ENCODE measurements around the gene NOS1AP. TPM values are rescaled to one million over a fixed set of nuclear protein-coding genes. Genes with fewer than 3 reads are reported as not detected.

Gene NOS1AP
- total RNA-seq, 2 experiments from 2014 or later = not detected

- Histone ChIP-seq H2AFZ (ENCODE audit: low read length) (no peak overlapping the region), H3K4me1 (ENCODE audit: insufficient read depth, low read length, poor library complexity, severe bottlenecking) (no peaks in the 10 kb centered on the region), H3K9me3 (ENCODE audit: low read length) (no peaks in the 10 kb centered on the region), H3K9me2 (ENCODE audit: insufficient read depth, low read length) (no peaks in the 10 kb centered on the region), H3K36me3 (ENCODE audit: insufficient read depth, low read length) (no peaks in the 10 kb centered on the region), H3K79me2 (ENCODE audit: insufficient read depth, low read depth, low read length) (no peaks in the 10 kb centered on the region), H4K20me1 (ENCODE audit: insufficient read depth, low read length) (no peaks in the 10 kb centered on the region), H3K27ac (ENCODE audit: low read depth, low read length, poor library complexity, severe bottlenecking) (no peak overlapping the region), H3K4me3 (ENCODE audit: low read depth, low read length, poor library complexity, severe bottlenecking) (no peak overlapping the region), H3K4me2 (ENCODE audit: low read length) (no peak overlapping the region)
- POLR2A ChIA-PET = no interaction called here
- CTCF ChIA-PET (ENCODE audit: unreplicated experiment) = no interaction called here
- no TSS peak for BruUV-seq (replicated peaks)
- TF ChIP-seq CTCF (conservative IDR thresholded peaks at IDR 0.05; ENCODE audit: low read length) = no peak
- no peak for TF ChIP-seq EZH2phosphoT487 (IDR thresholded peaks at IDR 0.05; ENCODE audit: borderline replicate concordance, low read depth, low read length)
- no peak for DNase-seq (ENCODE audit: low spot score)
- intact Hi-C loops (cut with micrococcal nuclease; ENCODE audit: unreplicated experiment) = no loop called here
These were observed 304.2 kb downstream of the NOS1AP start for GRCh38 chr1:162373541-162374260.

- no TSS peak for BruUV-seq (replicated peaks)
- no peak for DNase-seq (ENCODE audit: low spot score)
- Histone ChIP-seq H3K4me1 (ENCODE audit: insufficient read depth, low read length, poor library complexity, severe bottlenecking) (no peaks in the 10 kb centered on the region), H3K4me3 (ENCODE audit: low read depth, low read length, poor library complexity, severe bottlenecking) (no peak overlapping the region), H3K79me2 (ENCODE audit: insufficient read depth, low read depth, low read length) (no peaks in the 10 kb centered on the region), H3K36me3 (ENCODE audit: insufficient read depth, low read length) (no peaks in the 10 kb centered on the region), H3K4me2 (ENCODE audit: low read length) (no peak overlapping the region), H3K9me2 (ENCODE audit: insufficient read depth, low read length) (no peaks in the 10 kb centered on the region), H4K20me1 (ENCODE audit: insufficient read depth, low read length) (no peaks in the 10 kb centered on the region), H3K27ac (ENCODE audit: low read depth, low read length, poor library complexity, severe bottlenecking) (no peak overlapping the region), H2AFZ (ENCODE audit: low read length) (no peak overlapping the region), H3K9me3 (ENCODE audit: low read length) (no peaks in the 10 kb centered on the region)
- POLR2A ChIA-PET = no interaction called here
- no peak for TF ChIP-seq EZH2phosphoT487 (IDR thresholded peaks at IDR 0.05; ENCODE audit: borderline replicate concordance, low read depth, low read length)
- no peak for TF ChIP-seq CTCF (conservative IDR thresholded peaks at IDR 0.05; ENCODE audit: low read length)
- CTCF ChIA-PET (ENCODE audit: unreplicated experiment) = no interaction called here
- intact Hi-C loops (cut with micrococcal nuclease; ENCODE audit: unreplicated experiment) = no loop called here
These were observed 304.9 kb downstream of the NOS1AP start for GRCh38 chr1:162374406-162374805.

GRCh38 chr1:162375463-162375862, 306.0 kb downstream of the NOS1AP start:
- Histone ChIP-seq H3K4me1 (ENCODE audit: insufficient read depth, low read length, poor library complexity, severe bottlenecking) (no peaks in the 10 kb centered on the region), H3K36me3 (ENCODE audit: insufficient read depth, low read length) (no peaks in the 10 kb centered on the region), H3K4me2 (ENCODE audit: low read length) (no peak overlapping the region), H4K20me1 (ENCODE audit: insufficient read depth, low read length) (no peaks in the 10 kb centered on the region), H3K9me2 (ENCODE audit: insufficient read depth, low read length) (no peaks in the 10 kb centered on the region), H2AFZ (ENCODE audit: low read length) (no peak overlapping the region), H3K4me3 (ENCODE audit: low read depth, low read length, poor library complexity, severe bottlenecking) (no peak overlapping the region), H3K27ac (ENCODE audit: low read depth, low read length, poor library complexity, severe bottlenecking) (no peak overlapping the region), H3K79me2 (ENCODE audit: insufficient read depth, low read depth, low read length) (no peaks in the 10 kb centered on the region), H3K9me3 (ENCODE audit: low read length) (no peaks in the 10 kb centered on the region)
- TF ChIP-seq CTCF (conservative IDR thresholded peaks at IDR 0.05; ENCODE audit: low read length) (no peak), EZH2phosphoT487 (IDR thresholded peaks at IDR 0.05; ENCODE audit: borderline replicate concordance, low read depth, low read length) (no peak)
- ChIA-PET POLR2A (no interaction called here), CTCF (ENCODE audit: unreplicated experiment) (no interaction called here)
- intact Hi-C loops (cut with micrococcal nuclease; ENCODE audit: unreplicated experiment) = no loop called here
- DNase-seq (ENCODE audit: low spot score) = no peak
- no TSS peak for BruUV-seq (replicated peaks)

Measured in OCI-LY7 (cell line).